Activated CD8-positive, alpha-beta T cell treated with anti-CD3 and anti-CD28 coated beads for 36 hours (primary cell): Measurements from ENCODE around the gene HDAC10. TPM values are rescaled to one million over a fixed set of nuclear protein-coding genes. Genes with fewer than 3 reads are reported as not detected.

Experiments used
- ATAC-seq: fragments of 200-7000 bp; cut with Tn5 transposase; one replicate; pipeline ENCODE4 v1.10.0; 2021; ENCODE audit warnings: mild to moderate bottlenecking, moderate library complexity
- CTCF ChIA-PET: fragments of 350-600 bp; sonication (Branson Sonifier 250); formaldehyde crosslinking; loops from one replicate; lab custom pipeline; 2021; ENCODE audit warnings: antibody characterized with exemption; lab: Charles Lee
- POLR2A ChIA-PET: fragments of 350-600 bp; sonication (Branson Sonifier 250); formaldehyde crosslinking; loops from one replicate; lab custom pipeline; 2021; ENCODE audit warnings: antibody characterized with exemption; lab: Charles Lee
- DNase-seq: peaks from one replicate; pipeline ENCODE4 v3.0.0-alpha.2; 2020
- H3K27ac Mint-ChIP-seq: one replicate; pipeline ENCODE4 v1.8.0; 2021; ENCODE audit warnings: mild to moderate bottlenecking, mixed read lengths
- H3K27me3 Mint-ChIP-seq: one replicate; pipeline ENCODE4 v1.8.0; 2021; ENCODE audit warnings: mixed read lengths
- H3K36me3 Mint-ChIP-seq: one replicate; pipeline ENCODE4 v1.8.0; 2021; ENCODE audit warnings: low read depth, mixed read lengths
- H3K4me1 Mint-ChIP-seq: one replicate; pipeline ENCODE4 v1.8.0; 2021; ENCODE audit warnings: low read depth, mixed read lengths
- H3K4me3 Mint-ChIP-seq: one replicate; pipeline ENCODE4 v1.8.0; 2021; ENCODE audit warnings: mild to moderate bottlenecking, moderate library complexity, mixed read lengths
- H3K9me3 Mint-ChIP-seq: one replicate; pipeline ENCODE4 v1.8.0; 2021; ENCODE audit warnings: mixed read lengths
- intact Hi-C: fragments of 100-400 bp; cut with micrococcal nuclease; formaldehyde crosslinking; loops from one replicate; pipeline ENCODE4 v1.10.0; 2022
- total RNA-seq, 2 experiments: library from RNA; stranded (reverse); gene quantifications; one replicate each; pipeline ENCODE4 v1.2.3, GENCODE V29; 2021
- TF ChIP-seq, protein P1 (sequence below): fragments of 200-600 bp; IDR thresholded peaks from one replicate; pipeline ENCODE4 v1.8.0; 2022; ENCODE audit warnings: antibody characterized with exemption, mild to moderate bottlenecking

HDAC10 gene
- total RNA-seq, 2 experiments from 2014 or later = 43.0 to 44.3 TPM

DNA sequence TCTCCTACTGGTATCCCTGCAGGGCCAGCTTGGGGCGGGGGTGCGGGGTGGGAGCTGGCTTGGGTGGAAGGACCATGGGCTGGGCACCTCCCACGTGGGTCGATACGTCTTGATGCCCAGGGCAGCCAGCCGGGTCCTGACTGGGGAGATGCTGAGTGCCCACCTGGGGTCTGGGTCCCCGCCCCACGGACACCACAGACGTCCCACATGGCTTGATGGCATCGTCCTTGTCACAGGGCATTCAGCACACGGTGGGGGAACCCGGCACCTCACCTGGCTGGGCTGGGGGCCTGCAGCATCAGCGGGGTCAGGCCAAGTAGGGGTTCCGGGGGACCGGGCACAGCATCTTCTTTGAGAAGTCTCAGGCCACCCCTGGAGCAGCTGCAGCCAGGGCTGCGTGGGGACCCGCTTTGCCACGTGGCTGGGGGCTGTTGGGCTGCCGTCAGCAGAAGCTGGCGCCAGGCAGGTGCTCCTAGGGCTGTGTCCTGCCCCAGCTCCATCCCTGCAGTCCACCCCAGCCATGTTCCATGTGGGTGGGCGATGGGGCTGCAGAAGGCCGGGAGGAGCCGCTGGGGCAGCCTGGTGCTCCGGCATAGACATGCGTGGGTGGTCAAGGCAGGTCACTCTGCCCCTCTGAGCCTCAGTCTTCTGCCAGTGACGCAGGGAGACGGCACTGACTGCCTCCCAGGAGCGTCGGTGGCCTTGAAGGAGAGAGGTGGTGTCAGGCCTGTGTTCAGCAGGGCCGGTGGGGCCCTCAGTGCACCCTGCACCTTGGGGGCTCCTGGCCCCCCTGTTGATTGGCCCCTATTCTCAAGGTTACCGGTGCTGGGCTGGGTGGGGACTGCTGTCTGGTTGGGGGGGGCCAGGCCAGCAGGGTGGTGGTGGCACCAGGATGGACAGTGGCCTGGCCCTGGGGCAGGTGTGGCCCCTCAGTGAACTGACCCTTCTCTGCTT lies 41.8 kb downstream of the HDAC10 start:
- Mint-ChIP-seq H3K4me1 (peaks cover 9% of the 10 kb centered on the region), H3K27ac (peak overlapping the region; percentile 44), H3K4me3 (no peak overlapping the region), H3K27me3 (no peaks in the 10 kb centered on the region), H3K36me3 (peaks cover 13% of the 10 kb centered on the region), H3K9me3 (no peaks in the 10 kb centered on the region)
- peak; percentile 22 for ATAC-seq
- TF ChIP-seq, protein P1, sequence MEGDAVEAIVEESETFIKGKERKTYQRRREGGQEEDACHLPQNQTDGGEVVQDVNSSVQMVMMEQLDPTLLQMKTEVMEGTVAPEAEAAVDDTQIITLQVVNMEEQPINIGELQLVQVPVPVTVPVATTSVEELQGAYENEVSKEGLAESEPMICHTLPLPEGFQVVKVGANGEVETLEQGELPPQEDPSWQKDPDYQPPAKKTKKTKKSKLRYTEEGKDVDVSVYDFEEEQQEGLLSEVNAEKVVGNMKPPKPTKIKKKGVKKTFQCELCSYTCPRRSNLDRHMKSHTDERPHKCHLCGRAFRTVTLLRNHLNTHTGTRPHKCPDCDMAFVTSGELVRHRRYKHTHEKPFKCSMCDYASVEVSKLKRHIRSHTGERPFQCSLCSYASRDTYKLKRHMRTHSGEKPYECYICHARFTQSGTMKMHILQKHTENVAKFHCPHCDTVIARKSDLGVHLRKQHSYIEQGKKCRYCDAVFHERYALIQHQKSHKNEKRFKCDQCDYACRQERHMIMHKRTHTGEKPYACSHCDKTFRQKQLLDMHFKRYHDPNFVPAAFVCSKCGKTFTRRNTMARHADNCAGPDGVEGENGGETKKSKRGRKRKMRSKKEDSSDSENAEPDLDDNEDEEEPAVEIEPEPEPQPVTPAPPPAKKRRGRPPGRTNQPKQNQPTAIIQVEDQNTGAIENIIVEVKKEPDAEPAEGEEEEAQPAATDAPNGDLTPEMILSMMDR = no peak
- ChIA-PET CTCF (interaction anchor here (0.6 to 3.6 kb wide), 6 partner anchors 12 to 442 kb away, joined by 3 to 25 read pairs (median 4); partner anchors contain the start of gene HDAC10), POLR2A (interaction anchor here (0.8 kb wide), 1 partner anchor 59 kb away, joined by 3 read pairs; no protein-coding TSS in a partner anchor)
- intact Hi-C loops = loop anchor here (5.0 kb wide), 1 partner anchor 62 kb away; no protein-coding TSS in a partner anchor
- no peak for DNase-seq

DNA sequence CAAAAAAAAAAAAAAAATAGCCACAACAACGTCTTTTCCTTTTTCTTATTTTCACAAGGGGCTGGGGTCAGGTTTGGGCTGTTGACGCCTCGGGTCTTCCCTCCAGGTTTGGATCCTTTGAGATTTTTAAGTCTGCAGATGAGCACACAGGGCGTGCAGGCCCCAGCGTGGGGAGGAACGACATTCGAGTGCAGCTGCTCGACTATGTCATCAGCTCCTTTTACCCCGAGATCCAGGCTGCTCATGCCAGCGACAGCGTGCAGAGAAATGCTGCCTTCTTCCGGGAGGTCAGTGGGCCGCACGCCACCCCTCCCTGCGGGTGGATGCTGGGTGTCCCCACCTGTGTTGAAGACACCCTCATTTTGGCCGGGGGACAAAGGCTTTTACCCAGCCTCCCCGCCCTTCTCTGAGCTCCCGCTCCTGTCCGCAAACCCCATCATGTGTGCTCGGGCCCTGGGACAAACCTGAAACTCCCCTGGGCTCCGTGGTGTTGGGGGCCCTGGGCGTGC lies 42.6 kb downstream of the HDAC10 start:
- no peak for DNase-seq
- no peak for ATAC-seq
- H3K27me3 Mint-ChIP-seq = no peaks in the 10 kb centered on the region
- CTCF ChIA-PET = interaction anchor here (0.6 to 3.6 kb wide), 7 partner anchors 13 to 442 kb away, joined by 3 to 25 read pairs (median 4); partner anchors contain the start of gene HDAC10
- no peaks in the 10 kb centered on the region for H3K9me3 Mint-ChIP-seq
- intact Hi-C loops = loop anchor here (5.0 kb wide), 1 partner anchor 61 kb away; no protein-coding TSS in a partner anchor
- peaks cover 19% of the 10 kb centered on the region for H3K36me3 Mint-ChIP-seq
- no peak overlapping the region for H3K4me3 Mint-ChIP-seq
- peaks cover 15% of the 10 kb centered on the region for H3K4me1 Mint-ChIP-seq
- H3K27ac Mint-ChIP-seq = no peak overlapping the region
- TF ChIP-seq, protein P1 = no peak
- POLR2A ChIA-PET = interaction anchor here (0.8 kb wide), 1 partner anchor 58 kb away, joined by 3 read pairs; no protein-coding TSS in a partner anchor

DNA sequence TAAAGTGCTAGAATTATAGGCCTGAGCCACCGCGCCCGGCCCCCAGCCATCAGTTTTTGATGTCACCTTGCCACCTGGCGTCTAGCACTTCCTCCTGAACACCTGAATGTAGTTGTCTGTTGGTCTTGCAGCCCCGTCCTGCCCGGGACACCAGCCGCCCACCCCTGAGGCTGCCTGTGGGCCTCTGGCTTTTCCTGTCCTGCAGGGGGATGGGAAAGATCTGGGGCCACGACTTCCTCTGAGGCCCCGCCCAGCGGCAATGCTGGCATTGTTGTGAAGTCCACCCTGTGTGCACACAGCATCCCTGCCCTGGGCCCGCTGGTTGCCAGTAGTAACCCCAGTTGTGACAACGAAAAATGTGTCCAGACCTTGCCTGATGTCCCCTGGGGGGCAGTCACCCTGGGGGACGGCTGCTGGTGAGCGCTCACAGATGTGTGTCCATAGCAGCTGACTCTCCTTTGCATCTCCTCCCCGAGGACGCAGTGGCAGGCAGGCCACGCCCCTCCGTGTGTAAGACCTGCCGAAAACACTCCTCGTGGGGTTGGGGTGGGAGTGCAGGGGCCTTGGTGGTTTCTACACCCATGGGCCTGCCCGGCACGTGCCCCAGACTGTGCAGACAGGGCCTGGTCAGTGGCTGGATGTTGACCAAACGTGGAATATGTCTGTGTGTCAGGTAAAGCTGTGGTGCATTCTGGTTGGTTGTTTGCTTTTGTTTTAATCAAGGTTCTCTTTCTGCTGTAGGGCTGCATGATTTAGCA lies 43.5 kb downstream of the HDAC10 start:
- no peaks in the 10 kb centered on the region for H3K9me3 Mint-ChIP-seq
- TF ChIP-seq, protein P1 = no peak
- CTCF ChIA-PET = interaction anchor here (0.7 to 3.6 kb wide), 7 partner anchors 13 to 177 kb away, joined by 3 to 25 read pairs (median 4); no protein-coding TSS in a partner anchor
- H3K4me1 Mint-ChIP-seq = peaks cover 19% of the 10 kb centered on the region
- ATAC-seq = no peak
- no peak overlapping the region for H3K4me3 Mint-ChIP-seq
- H3K27ac Mint-ChIP-seq = no peak overlapping the region
- peaks cover 21% of the 10 kb centered on the region for H3K36me3 Mint-ChIP-seq
- H3K27me3 Mint-ChIP-seq = no peaks in the 10 kb centered on the region
- intact Hi-C loops = loop anchor here (5.0 kb wide), 1 partner anchor 60 kb away; no protein-coding TSS in a partner anchor
- no peak for DNase-seq
- POLR2A ChIA-PET = no interaction called here

DNA sequence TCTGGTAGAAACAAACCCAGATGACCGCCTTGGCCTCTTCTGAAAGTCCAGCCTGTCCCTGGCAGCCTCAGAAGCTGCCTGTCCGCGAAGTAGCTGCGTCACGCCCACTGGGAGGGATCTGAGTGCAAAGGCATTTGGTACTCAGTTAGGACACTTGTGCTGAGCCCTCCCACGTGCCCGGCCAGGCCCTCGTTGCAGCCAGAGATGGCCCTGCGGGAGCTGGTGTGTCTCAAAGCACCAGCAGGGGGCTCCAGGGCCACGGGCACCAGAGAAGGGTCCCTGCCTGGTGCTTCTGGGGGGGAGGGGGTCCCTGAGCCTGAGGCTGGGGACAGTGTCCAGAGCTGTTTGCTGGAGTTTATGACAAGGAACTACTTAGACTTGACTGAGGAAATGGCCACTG lies 44.5 kb downstream of the HDAC10 start:
- Mint-ChIP-seq H3K4me3 (no peak overlapping the region), H3K4me1 (peaks cover 24% of the 10 kb centered on the region), H3K27ac (no peak overlapping the region), H3K9me3 (no peaks in the 10 kb centered on the region), H3K27me3 (no peaks in the 10 kb centered on the region), H3K36me3 (peaks cover 23% of the 10 kb centered on the region)
- ATAC-seq (no peak), DNase-seq (no peak)
- intact Hi-C loops = loop anchor here (5.0 kb wide), 1 partner anchor 59 kb away; no protein-coding TSS in a partner anchor
- TF ChIP-seq, protein P1 = peak; percentile 57
- CTCF ChIA-PET = interaction anchor here (0.7 to 3.6 kb wide), 6 partner anchors 15 to 318 kb away, joined by 3 to 25 read pairs (median 4); partner anchors contain the start of gene SCO2
- POLR2A ChIA-PET = no interaction called here
